Stromal cell of bone marrow (primary cell): ENCODE measurements around the gene FFAR1.

Source experiments
- DNase-seq: peaks from one replicate; pipeline ENCODE4 v3.0.0-alpha.2; 2012; ENCODE audit warnings: low read depth

The FFAR1 gene

GRCh38 chr19:35392742-35393715 lies 45.3 kb downstream of the FFAR1 start:
- DNase-seq: no peak

- DNase-seq: no peak
These were observed 47.9 kb downstream of the FFAR1 start for GRCh38 chr19:35395382-35396199.

DNA sequence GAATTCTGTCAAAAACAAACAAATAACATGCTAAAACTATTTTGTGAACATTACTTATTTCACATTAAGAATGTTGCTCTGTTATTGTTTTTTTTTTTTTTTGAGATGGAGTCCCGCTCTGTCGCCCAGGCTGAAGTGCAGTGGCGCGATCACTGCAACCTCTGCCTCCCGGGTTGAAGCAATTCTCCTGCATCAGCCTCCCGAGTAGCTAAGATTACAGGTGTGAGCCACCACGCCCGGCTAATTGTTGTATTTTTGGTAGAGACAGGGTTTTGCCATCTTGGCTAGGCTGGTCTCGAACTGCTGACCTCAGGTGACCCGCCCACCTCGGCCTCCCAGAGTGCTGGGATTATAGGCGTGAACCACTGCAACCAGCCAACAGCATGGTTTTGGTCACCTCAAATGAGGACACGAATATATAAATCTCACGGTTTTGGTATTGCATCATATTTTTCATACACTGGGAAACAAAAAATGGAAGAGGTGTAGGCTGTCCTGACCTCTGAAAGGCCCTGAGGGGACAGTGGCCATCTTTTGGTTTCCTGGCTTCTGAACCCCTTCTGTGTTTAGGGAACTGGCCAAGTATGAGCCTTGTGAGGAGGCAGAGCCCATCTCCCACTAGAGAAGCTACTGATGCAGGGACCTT lies 48.7 kb downstream of the FFAR1 start:
- no peak for DNase-seq

DNA sequence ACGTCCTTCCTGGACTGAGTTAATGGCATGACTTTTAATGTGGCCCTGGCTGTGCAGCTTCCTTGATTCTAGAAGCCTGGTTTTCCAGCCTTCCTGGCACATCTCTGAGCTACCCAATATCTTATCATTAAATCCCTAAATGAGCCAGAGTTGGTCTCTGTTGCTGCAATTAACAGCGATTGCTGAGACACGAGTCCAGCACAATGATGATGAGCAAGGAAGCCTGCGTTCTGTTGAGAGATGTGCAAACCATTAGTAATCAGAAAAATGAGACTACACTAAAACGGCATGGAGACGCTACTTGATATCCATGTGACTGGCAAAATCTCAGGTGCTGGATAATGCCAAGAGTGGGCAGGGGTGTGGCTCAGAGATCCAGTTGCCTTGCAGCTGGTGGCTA lies 49.4 kb downstream of the FFAR1 start:
- no peak for DNase-seq
